Thyroid gland (tissue), 4 donors: Measurements from ENCODE around the gene OR10H2.

Experiments
- POLR2A ChIP-seq, 2 donors: fragments of 450-650 bp; IDR thresholded peaks; one replicate each; pipeline ENCODE4 v1.6.1; 2017; ENCODE audit warnings: antibody characterized with exemption in 2 of 2, mild to moderate bottlenecking in 2 of 2, moderate library complexity in 1 of 2
- TF ChIP-seq, protein P1 (sequence below), 6 experiments: fragments of 200-600 bp in 3 of 6; fragments of 450-650 bp in 3 of 6; sonication (generic) in 3 of 6; IDR thresholded peaks; one replicate each; pipeline ENCODE4 v1.5.1; 2016 to 2019; ENCODE audit warnings: antibody characterized with exemption in 6 of 6, mild to moderate bottlenecking in 2 of 6, inconsistent platforms in 1 of 6, moderate library complexity in 1 of 6

DNA sequence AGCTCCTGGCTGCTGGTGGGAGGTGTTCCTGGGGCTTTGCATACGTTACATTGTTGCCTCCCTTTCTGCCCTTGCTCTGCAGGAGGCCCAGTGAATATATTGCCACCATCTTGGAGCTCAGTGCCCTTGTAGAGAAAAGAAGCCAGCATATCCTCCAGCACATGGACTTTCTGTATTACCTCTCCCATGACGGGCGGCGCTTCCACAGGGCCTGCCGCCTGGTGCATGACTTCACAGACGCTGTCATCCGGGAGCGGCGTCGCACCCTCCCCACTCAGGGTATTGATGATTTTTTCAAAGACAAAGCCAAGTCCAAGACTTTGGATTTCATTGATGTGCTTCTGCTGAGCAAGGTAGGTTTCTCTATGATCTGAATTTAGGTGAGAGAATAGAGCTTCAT, 44.4 kb upstream of the OR10H2 start:
- TF ChIP-seq, protein P1, sequence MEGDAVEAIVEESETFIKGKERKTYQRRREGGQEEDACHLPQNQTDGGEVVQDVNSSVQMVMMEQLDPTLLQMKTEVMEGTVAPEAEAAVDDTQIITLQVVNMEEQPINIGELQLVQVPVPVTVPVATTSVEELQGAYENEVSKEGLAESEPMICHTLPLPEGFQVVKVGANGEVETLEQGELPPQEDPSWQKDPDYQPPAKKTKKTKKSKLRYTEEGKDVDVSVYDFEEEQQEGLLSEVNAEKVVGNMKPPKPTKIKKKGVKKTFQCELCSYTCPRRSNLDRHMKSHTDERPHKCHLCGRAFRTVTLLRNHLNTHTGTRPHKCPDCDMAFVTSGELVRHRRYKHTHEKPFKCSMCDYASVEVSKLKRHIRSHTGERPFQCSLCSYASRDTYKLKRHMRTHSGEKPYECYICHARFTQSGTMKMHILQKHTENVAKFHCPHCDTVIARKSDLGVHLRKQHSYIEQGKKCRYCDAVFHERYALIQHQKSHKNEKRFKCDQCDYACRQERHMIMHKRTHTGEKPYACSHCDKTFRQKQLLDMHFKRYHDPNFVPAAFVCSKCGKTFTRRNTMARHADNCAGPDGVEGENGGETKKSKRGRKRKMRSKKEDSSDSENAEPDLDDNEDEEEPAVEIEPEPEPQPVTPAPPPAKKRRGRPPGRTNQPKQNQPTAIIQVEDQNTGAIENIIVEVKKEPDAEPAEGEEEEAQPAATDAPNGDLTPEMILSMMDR (IDR thresholded peaks at IDR 0.05): no peak
- TF ChIP-seq POLR2A (IDR thresholded peaks at IDR 0.05): no peak
